ENCODE measurements around the gene GALNT16.
"Not testable (repeated sequence)": the region's sequence is repeated elsewhere in the genome, so short reads cannot be mapped to it uniquely, and the experiment has no call there.

Gene GALNT16

DNA sequence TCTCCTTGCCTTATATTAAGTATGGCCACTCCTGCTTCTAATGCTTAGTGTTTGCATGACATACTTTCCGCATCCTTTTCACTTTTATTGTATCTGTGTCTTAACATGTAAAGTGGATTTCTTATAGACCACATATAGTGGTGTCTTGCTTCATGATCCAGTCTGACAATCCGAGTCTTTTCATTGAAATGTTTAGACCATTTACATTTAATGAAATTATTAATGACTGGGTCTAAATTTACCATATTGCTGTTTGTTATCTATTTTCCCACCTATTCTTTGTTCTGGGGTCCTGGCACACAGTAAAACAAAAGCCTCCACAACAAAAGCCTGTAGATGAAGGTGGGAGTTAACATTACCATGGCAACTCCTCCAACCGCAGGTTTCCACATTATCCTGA is 115.2 kb downstream of the GALNT16 start:
- TF ChIP-seq, protein P1, sequence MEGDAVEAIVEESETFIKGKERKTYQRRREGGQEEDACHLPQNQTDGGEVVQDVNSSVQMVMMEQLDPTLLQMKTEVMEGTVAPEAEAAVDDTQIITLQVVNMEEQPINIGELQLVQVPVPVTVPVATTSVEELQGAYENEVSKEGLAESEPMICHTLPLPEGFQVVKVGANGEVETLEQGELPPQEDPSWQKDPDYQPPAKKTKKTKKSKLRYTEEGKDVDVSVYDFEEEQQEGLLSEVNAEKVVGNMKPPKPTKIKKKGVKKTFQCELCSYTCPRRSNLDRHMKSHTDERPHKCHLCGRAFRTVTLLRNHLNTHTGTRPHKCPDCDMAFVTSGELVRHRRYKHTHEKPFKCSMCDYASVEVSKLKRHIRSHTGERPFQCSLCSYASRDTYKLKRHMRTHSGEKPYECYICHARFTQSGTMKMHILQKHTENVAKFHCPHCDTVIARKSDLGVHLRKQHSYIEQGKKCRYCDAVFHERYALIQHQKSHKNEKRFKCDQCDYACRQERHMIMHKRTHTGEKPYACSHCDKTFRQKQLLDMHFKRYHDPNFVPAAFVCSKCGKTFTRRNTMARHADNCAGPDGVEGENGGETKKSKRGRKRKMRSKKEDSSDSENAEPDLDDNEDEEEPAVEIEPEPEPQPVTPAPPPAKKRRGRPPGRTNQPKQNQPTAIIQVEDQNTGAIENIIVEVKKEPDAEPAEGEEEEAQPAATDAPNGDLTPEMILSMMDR (IDR thresholded peaks at IDR 0.05; ENCODE audit: extremely low read depth, missing control alignments) = no peak
- DNase-seq (ENCODE audit: low spot score) = no peak

DNA sequence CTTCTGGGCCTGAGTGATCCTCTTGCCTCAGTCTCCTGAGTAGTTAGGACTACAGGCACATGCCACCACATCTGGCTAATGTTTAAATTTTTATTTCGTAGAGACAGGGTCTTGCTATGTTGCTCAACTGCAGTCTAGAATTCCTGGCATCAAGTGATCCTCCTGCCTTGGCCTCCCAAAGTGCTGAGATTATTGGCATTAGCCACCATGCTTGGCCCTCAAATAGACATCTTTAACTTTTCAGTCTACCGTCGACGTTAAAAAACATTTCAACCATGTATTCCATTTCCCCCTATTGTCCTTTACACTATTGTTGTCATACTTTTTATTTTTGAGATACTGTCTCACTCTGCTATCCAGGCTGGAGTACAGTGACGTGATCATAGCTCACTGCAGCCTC is 115.8 kb downstream of the GALNT16 start:
- TF ChIP-seq, protein P1 (IDR thresholded peaks at IDR 0.05; ENCODE audit: extremely low read depth, missing control alignments) = no peak
- no peak for DNase-seq (ENCODE audit: low spot score)

DNA sequence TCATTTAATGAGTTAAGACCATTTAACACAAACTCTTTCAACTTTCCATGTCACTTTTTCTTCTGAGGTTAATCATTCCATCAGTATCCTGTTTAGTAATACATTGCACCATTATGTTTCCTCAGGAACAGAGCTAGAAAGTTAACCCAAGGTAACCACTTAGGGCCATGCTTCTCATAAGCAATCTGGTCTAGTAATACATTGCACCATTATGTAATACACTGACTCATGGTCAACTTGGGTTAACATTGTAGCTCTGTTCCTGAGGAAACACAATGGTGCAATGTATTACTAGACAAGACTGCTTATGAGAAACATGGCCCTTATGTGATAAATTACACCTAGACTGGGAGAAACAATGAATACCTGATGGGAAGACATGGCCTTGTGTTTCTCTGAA is 116.5 kb downstream of the GALNT16 start:
- DNase-seq (ENCODE audit: low spot score) = no peak
- TF ChIP-seq, protein P1 (IDR thresholded peaks at IDR 0.05; ENCODE audit: extremely low read depth, missing control alignments) = no peak

DNA sequence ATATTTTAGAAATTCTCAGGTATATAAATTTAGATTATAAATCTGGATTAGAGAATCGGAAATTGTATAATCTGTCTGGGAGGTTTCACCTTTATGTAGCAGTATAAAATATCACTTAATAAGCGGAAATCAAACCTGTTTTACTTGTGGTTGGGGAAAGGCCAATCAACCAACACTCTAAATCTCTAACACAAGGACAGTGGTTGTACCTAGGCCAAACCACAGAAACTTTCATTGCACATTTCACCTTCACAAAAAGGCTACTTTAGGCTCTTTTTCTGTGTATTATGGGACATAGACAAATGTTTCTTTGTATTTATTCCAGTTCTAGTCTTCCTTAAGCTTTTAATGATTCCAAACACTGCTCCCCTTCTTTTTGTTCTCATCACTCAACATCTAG is 118.3 kb downstream of the GALNT16 start:
- DNase-seq (ENCODE audit: low spot score) = no peak
- TF ChIP-seq, protein P1 (IDR thresholded peaks at IDR 0.05; ENCODE audit: extremely low read depth, missing control alignments) = no peak

DNA sequence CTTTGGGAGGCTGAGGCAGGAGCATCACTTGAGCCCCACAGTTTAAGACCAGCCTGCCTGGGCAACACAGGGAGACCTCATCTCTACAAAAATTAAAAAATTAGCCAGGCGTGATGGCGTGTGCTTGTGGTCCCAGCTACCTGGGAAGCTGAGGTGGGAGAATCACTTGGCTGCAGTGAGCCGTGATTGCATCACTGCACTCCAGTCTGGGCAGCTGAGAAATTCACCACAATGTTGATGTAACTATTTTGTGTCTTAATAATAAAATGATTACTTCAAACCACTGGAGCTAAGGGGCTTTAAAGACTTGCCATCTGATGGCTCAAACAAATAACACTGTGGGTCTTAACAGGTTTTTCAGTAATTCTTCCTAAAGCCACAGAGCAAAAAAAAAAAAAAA is 127.4 kb downstream of the GALNT16 start:
- TF ChIP-seq, protein P1 (IDR thresholded peaks at IDR 0.05; ENCODE audit: extremely low read depth, missing control alignments) = no peak
- DNase-seq (ENCODE audit: low spot score) = no peak

DNA sequence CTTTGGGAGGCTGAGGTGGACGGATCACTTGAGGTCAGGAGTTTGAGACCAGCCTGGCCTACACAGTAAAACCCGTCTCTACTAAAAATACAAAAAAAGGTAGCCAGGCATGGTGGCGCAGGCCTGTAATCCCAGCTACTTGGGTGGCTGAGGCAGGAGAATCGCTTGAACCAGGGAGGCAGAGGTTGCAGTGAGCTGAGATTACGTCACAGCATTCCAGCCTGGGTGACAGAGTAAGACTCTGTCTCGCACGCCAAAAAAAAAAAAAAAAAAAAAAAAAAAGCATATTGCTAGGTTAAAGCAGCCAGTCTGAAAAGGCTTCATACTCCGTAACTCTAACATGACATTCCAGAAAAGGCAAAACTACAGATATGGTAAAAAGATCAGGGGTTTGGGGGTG is 131.4 kb downstream of the GALNT16 start:
- DNase-seq (ENCODE audit: low spot score) = not testable (repeated sequence)

DNA sequence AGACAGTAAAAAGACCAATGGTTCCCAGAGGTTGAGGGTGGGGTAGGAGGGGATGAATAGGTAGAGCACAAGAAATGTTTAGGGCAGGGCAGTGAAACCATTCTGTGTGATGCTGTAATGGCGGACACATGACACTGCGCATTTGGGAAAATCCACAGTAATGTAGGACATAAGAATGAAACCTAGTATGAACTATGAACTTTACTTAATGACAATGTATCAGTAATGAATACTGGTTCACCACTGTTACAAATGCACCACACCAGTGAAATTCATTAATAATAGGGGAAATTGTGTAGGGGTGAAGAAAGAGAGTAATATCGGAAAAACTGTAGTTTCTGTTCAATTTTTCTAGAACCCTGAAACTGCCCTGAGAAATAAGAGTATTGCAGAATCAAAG is 132.5 kb downstream of the GALNT16 start:
- DNase-seq (ENCODE audit: low spot score) = peak; percentile 24
- TF ChIP-seq, protein P1 (IDR thresholded peaks at IDR 0.05; ENCODE audit: extremely low read depth, missing control alignments) = no peak

DNA sequence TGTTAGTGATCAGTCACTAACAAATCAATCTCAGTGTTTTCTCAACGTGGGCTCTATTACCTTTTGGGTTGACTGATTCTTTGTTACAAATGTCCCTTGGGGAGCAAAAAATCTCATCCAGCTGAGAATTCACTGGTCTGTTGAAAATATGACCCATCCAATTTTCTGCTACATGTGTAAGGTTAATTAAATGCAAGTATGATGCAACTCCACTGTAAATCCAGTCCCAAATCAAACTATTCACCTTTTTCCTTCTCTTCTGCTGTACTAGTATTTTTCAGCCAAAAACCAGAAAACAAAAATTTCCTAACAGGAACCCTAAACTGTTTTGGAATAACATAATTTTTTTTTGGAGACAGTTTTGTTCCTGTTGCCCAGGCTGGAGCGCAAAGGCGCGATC is 136.0 kb downstream of the GALNT16 start:
- TF ChIP-seq, protein P1 (IDR thresholded peaks at IDR 0.05; ENCODE audit: extremely low read depth, missing control alignments) = no peak
- DNase-seq (ENCODE audit: low spot score) = no peak
